ENCODE results near the gene GCN1. TPM values are rescaled to one million over a fixed set of nuclear protein-coding genes. Genes with fewer than 3 reads are reported as not detected.
A peak's percentile ranks its signal among the peaks of the same experiment; 100 is the strongest.

The GCN1 gene
- total RNA-seq, 2 experiments from 2014 or later = 217 to 343 TPM

- Histone ChIP-seq H3K27ac (ENCODE audit: low read depth, low read length, poor library complexity, severe bottlenecking) (peak overlapping the region; percentile 77), H2AFZ (ENCODE audit: low read length) (no peak overlapping the region), H4K20me1 (ENCODE audit: insufficient read depth, low read length) (no peaks in the 10 kb centered on the region), H3K9me2 (ENCODE audit: insufficient read depth, low read length) (no peaks in the 10 kb centered on the region), H3K79me2 (ENCODE audit: insufficient read depth, low read depth, low read length) (peaks cover 36% of the 10 kb centered on the region), H3K4me1 (ENCODE audit: insufficient read depth, low read length, poor library complexity, severe bottlenecking) (peaks cover 63% of the 10 kb centered on the region), H3K4me3 (ENCODE audit: low read depth, low read length, poor library complexity, severe bottlenecking) (peak overlapping the region; percentile 20), H3K36me3 (ENCODE audit: insufficient read depth, low read length) (peaks cover 27% of the 10 kb centered on the region), H3K9me3 (ENCODE audit: low read length) (no peaks in the 10 kb centered on the region), H3K4me2 (ENCODE audit: low read length) (peak overlapping the region; percentile 80)
- BruUV-seq (replicated peaks) = no TSS peak
- intact Hi-C loops (cut with micrococcal nuclease; ENCODE audit: unreplicated experiment) = loop anchor here (1.0 to 5.0 kb wide), 2 partner anchors 10 to 70 kb away; partner anchors contain the start of gene GCN1
- peak; percentile 72 for DNase-seq (ENCODE audit: low spot score)
- POLR2A ChIA-PET = interaction anchor here (0.6 to 8.4 kb wide), 6 partner anchors 10 to 79 kb away, joined by 3 to 86 read pairs (median 18); partner anchors contain the start of gene RPLP0
- CTCF ChIA-PET (ENCODE audit: unreplicated experiment) = interaction anchor here (0.6 to 1.4 kb wide), 3 partner anchors 33 to 144 kb away, joined by 3 to 4 read pairs (median 3); partner anchors contain the start of gene PXN
- no peak for TF ChIP-seq EZH2phosphoT487 (IDR thresholded peaks at IDR 0.05; ENCODE audit: borderline replicate concordance, low read depth, low read length)
- TF ChIP-seq CTCF (conservative IDR thresholded peaks at IDR 0.05; ENCODE audit: low read length) = no peak
These were observed 72.7 kb downstream of the GCN1 start for GRCh38 chr12:120121766-120122293.

- no peak for DNase-seq (ENCODE audit: low spot score)
- intact Hi-C loops (cut with micrococcal nuclease; ENCODE audit: unreplicated experiment) = loop anchor here (5.0 kb wide), 1 partner anchor 71 kb away; the partner anchor contains the start of gene GCN1
These were observed 73.2 kb downstream of the GCN1 start for GRCh38 chr12:120121343-120121742.

More at GRCh38 chr12:120121343-120121742, 73.2 kb downstream of the GCN1 start:
- Histone ChIP-seq H3K4me3 (ENCODE audit: low read depth, low read length, poor library complexity, severe bottlenecking) (peak overlapping the region; percentile 20), H3K4me2 (ENCODE audit: low read length) (peak overlapping the region; percentile 80), H3K9me2 (ENCODE audit: insufficient read depth, low read length) (no peaks in the 10 kb centered on the region), H2AFZ (ENCODE audit: low read length) (no peak overlapping the region), H3K36me3 (ENCODE audit: insufficient read depth, low read length) (peaks cover 22% of the 10 kb centered on the region), H3K27ac (ENCODE audit: low read depth, low read length, poor library complexity, severe bottlenecking) (peak overlapping the region; percentile 77), H4K20me1 (ENCODE audit: insufficient read depth, low read length) (no peaks in the 10 kb centered on the region), H3K9me3 (ENCODE audit: low read length) (no peaks in the 10 kb centered on the region), H3K4me1 (ENCODE audit: insufficient read depth, low read length, poor library complexity, severe bottlenecking) (peaks cover 63% of the 10 kb centered on the region), H3K79me2 (ENCODE audit: insufficient read depth, low read depth, low read length) (peaks cover 36% of the 10 kb centered on the region)
- ChIA-PET POLR2A (interaction anchor here (0.7 to 8.4 kb wide), 6 partner anchors 10 to 79 kb away, joined by 4 to 86 read pairs (median 16); partner anchors contain the start of gene RPLP0), CTCF (ENCODE audit: unreplicated experiment) (interaction anchor here (0.6 kb wide), 1 partner anchor 37 kb away, joined by 3 read pairs; no protein-coding TSS in a partner anchor)
- BruUV-seq (replicated peaks) = no TSS peak
- TF ChIP-seq EZH2phosphoT487 (IDR thresholded peaks at IDR 0.05; ENCODE audit: borderline replicate concordance, low read depth, low read length) (no peak), CTCF (conservative IDR thresholded peaks at IDR 0.05; ENCODE audit: low read length) (no peak)

Data from OCI-LY7 (cell line).